ENCODE results near the gene CCR5.

CCR5 gene

GRCh38 chr3:46356909-46357308, 13.8 kb upstream of the CCR5 start:
- H3K27ac ChIP-seq (ENCODE audit: low read depth, low read length): no peak overlapping the region
- no peaks in the 10 kb centered on the region for H3K36me3 ChIP-seq (ENCODE audit: control insufficient read depth in 5 of 5, insufficient read depth in 5 of 5, low read length in 5 of 5)
- no peaks in the 10 kb centered on the region for H3K9me3 ChIP-seq (ENCODE audit: control insufficient read depth in 5 of 5, low read length in 5 of 5)
- peaks cover 0 to 12% (median 2%) of the 10 kb centered on the region in 5 donors for H3K27me3 ChIP-seq (ENCODE audit: control insufficient read depth in 5 of 5, insufficient read depth in 4 of 5, low read length in 5 of 5)
- H3K9ac ChIP-seq (ENCODE audit: low read length in 5 of 5): no peak overlapping the region
- H3K4me3 ChIP-seq (ENCODE audit: low read depth in 1 of 5, low read length in 5 of 5): no peak overlapping the region
- H3K4me1 ChIP-seq (ENCODE audit: control insufficient read depth in 5 of 5, insufficient read depth in 5 of 5, low read length in 5 of 5): peaks cover 0 to 26% (median 11%) of the 10 kb centered on the region in 5 donors

- H3K4me1 ChIP-seq (ENCODE audit: control insufficient read depth in 5 of 5, insufficient read depth in 5 of 5, low read length in 5 of 5): peaks cover 0 to 28% (median 11%) of the 10 kb centered on the region in 5 donors
- no peak overlapping the region for H3K9ac ChIP-seq (ENCODE audit: low read length in 5 of 5)
- peaks cover 0 to 12% (median 0%) of the 10 kb centered on the region in 5 donors for H3K27me3 ChIP-seq (ENCODE audit: control insufficient read depth in 5 of 5, insufficient read depth in 4 of 5, low read length in 5 of 5)
- H3K9me3 ChIP-seq (ENCODE audit: control insufficient read depth in 5 of 5, low read length in 5 of 5): no peaks in the 10 kb centered on the region
- H3K27ac ChIP-seq (ENCODE audit: low read depth, low read length): no peak overlapping the region
- no peak overlapping the region for H3K4me3 ChIP-seq (ENCODE audit: low read depth in 1 of 5, low read length in 5 of 5)
- no peaks in the 10 kb centered on the region for H3K36me3 ChIP-seq (ENCODE audit: control insufficient read depth in 5 of 5, insufficient read depth in 5 of 5, low read length in 5 of 5)
Observed at GRCh38 chr3:46358466-46358865, 12.3 kb upstream of the CCR5 start.

DNA sequence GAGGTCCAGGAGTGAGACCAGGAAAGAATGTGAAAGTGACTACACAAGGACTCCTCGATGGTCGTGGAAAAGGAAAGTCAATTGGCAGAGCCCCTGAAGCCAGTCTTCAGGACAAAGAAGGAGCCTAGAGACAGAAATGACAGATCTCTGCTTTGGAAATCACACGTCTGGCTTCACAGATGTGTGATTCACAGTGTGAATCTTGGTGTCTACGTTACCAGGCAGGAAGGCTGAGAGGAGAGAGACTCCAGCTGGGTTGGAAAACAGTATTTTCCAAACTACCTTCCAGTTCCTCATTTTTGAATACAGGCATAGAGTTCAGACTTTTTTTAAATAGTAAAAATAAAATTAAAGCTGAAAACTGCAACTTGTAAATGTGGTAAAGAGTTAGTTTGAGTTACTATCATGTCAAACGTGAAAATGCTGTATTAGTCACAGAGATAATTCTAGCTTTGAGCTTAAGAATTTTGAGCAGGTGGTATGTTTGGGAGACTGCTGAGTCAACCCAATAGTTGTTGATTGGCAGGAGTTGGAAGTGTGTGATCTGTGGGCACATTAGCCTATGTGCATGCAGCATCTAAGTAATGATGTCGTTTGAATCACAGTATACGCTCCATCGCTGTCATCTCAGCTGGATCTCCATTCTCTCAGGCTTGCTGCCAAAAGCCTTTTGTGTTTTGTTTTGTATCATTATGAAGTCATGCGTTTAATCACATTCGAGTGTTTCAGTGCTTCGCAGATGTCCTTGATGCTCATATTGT, 10.8 kb upstream of the CCR5 start:
- Histone ChIP-seq H3K27me3 (ENCODE audit: control insufficient read depth in 5 of 5, insufficient read depth in 4 of 5, low read length in 5 of 5) (peaks cover 0 to 7% (median 0%) of the 10 kb centered on the region in 5 donors), H3K4me1 (ENCODE audit: control insufficient read depth in 5 of 5, insufficient read depth in 5 of 5, low read length in 5 of 5) (peaks cover 0 to 28% (median 11%) of the 10 kb centered on the region in 5 donors), H3K27ac (ENCODE audit: low read depth, low read length) (no peak overlapping the region), H3K9me3 (ENCODE audit: control insufficient read depth in 5 of 5, low read length in 5 of 5) (no peaks in the 10 kb centered on the region), H3K36me3 (ENCODE audit: control insufficient read depth in 5 of 5, insufficient read depth in 5 of 5, low read length in 5 of 5) (no peaks in the 10 kb centered on the region), H3K4me3 (ENCODE audit: low read depth in 1 of 5, low read length in 5 of 5) (no peak overlapping the region), H3K9ac (ENCODE audit: low read length in 5 of 5) (no peak overlapping the region)

DNA sequence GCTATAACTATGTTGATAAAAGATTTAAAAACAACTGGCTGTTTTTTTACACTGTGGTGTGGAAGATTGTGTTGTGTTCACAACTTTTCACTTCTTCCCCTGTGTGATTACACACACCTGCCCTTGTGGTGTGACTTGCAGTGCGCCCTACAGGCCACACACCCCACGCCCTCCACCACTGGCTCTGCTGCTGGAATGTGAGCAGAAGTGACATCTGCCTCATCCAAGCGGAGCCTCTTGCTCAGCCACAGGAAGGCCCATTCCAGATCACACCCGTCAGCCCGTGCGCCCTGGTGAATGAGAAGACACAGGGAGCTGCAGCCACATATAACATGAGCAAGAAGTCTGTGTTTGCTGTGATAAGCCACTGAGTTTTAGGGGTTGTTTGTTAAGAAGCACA, 9.8 kb upstream of the CCR5 start:
- Histone ChIP-seq H3K27me3 (ENCODE audit: control insufficient read depth in 5 of 5, insufficient read depth in 4 of 5, low read length in 5 of 5) (peaks cover 0 to 5% (median 0%) of the 10 kb centered on the region in 5 donors), H3K9ac (ENCODE audit: low read length in 5 of 5) (no peak overlapping the region), H3K27ac (ENCODE audit: low read depth, low read length) (no peak overlapping the region), H3K4me3 (ENCODE audit: low read depth in 1 of 5, low read length in 5 of 5) (no peak overlapping the region), H3K36me3 (ENCODE audit: control insufficient read depth in 5 of 5, insufficient read depth in 5 of 5, low read length in 5 of 5) (no peaks in the 10 kb centered on the region), H3K4me1 (ENCODE audit: control insufficient read depth in 5 of 5, insufficient read depth in 5 of 5, low read length in 5 of 5) (peaks cover 0 to 28% (median 11%) of the 10 kb centered on the region in 5 donors), H3K9me3 (ENCODE audit: control insufficient read depth in 5 of 5, low read length in 5 of 5) (no peaks in the 10 kb centered on the region)

DNA sequence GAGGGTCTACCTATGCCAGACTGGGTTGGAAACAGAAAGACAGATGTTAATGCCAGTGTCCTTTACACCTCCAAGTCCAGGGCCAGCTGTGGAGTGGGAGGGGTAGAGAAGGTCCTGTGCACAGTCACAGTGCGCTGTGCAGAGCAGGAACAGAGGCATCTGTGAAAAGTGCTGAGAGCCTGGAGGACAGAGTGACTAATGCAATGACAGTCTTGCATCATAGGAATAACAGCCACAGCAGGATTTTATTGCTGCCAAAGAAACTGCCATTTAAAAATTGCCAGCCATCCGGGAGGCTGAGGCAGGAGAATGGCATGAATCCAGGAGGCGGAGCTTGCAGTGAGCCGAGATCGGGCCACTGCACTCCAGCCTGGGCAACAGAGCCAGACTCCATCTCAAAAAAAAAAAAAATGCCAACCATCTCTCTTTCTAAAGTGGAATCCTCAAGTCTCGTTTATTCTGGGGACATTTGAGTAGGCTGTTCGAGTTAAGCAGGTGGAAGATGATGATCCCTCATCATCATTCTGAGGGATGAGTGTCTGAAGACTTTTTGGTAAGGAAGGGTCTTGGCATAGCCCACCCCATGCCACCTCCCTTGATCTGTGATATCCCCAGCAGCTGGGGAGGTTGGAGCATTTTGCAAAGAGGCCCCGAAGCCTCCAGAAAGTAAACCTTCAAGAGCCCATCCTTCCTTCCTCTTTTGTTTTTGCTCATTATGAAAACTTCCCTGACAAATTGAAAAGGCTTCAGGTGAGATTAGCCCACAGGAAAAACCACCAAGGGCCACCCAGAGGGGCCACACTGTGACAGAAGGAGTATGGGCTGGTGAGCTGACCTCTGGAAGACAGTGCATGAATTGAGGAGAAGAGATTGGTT, 9.1 kb upstream of the CCR5 start:
- H3K9me3 ChIP-seq (ENCODE audit: control insufficient read depth in 5 of 5, low read length in 5 of 5): no peaks in the 10 kb centered on the region
- H3K27ac ChIP-seq (ENCODE audit: low read depth, low read length): no peak overlapping the region
- peaks cover 0 to 28% (median 11%) of the 10 kb centered on the region in 5 donors for H3K4me1 ChIP-seq (ENCODE audit: control insufficient read depth in 5 of 5, insufficient read depth in 5 of 5, low read length in 5 of 5)

DNA sequence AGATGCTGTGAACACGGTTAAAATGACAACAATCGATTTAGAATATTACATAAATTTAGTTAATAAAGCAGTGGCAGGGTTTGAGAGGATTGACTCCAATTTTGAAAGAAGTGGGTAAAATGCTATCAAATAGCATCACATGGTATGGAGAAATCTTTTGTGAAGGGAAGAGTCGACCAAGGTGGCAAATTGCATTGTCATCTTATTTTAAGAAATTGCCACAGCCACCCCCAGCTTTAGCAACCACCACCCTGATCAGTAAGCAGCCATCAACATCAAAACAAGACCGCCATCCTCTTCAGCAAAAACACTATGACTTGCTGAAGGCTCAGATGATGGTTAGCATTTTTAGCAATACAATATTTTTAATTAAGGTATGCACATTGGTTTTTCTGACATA, 5.7 kb upstream of the CCR5 start:
- Histone ChIP-seq H3K4me3 (ENCODE audit: low read depth in 1 of 5, low read length in 5 of 5) (no peak overlapping the region), H3K36me3 (ENCODE audit: control insufficient read depth in 5 of 5, insufficient read depth in 5 of 5, low read length in 5 of 5) (no peaks in the 10 kb centered on the region), H3K27me3 (ENCODE audit: control insufficient read depth in 5 of 5, insufficient read depth in 4 of 5, low read length in 5 of 5) (peaks cover 0 to 3% (median 0%) of the 10 kb centered on the region in 5 donors), H3K9ac (ENCODE audit: low read length in 5 of 5) (no peak overlapping the region), H3K9me3 (ENCODE audit: control insufficient read depth in 5 of 5, low read length in 5 of 5) (no peaks in the 10 kb centered on the region), H3K27ac (ENCODE audit: low read depth, low read length) (no peak overlapping the region), H3K4me1 (ENCODE audit: control insufficient read depth in 5 of 5, insufficient read depth in 5 of 5, low read length in 5 of 5) (peaks cover 0 to 24% (median 13%) of the 10 kb centered on the region in 5 donors)

More for the DNA sequence above, 9.1 kb upstream of the CCR5 start:
- no peak overlapping the region for H3K4me3 ChIP-seq (ENCODE audit: low read depth in 1 of 5, low read length in 5 of 5)
- peaks cover 0 to 3% (median 0%) of the 10 kb centered on the region in 5 donors for H3K27me3 ChIP-seq (ENCODE audit: control insufficient read depth in 5 of 5, insufficient read depth in 4 of 5, low read length in 5 of 5)
- H3K36me3 ChIP-seq (ENCODE audit: control insufficient read depth in 5 of 5, insufficient read depth in 5 of 5, low read length in 5 of 5): no peaks in the 10 kb centered on the region
- no peak overlapping the region for H3K9ac ChIP-seq (ENCODE audit: low read length in 5 of 5)

DNA sequence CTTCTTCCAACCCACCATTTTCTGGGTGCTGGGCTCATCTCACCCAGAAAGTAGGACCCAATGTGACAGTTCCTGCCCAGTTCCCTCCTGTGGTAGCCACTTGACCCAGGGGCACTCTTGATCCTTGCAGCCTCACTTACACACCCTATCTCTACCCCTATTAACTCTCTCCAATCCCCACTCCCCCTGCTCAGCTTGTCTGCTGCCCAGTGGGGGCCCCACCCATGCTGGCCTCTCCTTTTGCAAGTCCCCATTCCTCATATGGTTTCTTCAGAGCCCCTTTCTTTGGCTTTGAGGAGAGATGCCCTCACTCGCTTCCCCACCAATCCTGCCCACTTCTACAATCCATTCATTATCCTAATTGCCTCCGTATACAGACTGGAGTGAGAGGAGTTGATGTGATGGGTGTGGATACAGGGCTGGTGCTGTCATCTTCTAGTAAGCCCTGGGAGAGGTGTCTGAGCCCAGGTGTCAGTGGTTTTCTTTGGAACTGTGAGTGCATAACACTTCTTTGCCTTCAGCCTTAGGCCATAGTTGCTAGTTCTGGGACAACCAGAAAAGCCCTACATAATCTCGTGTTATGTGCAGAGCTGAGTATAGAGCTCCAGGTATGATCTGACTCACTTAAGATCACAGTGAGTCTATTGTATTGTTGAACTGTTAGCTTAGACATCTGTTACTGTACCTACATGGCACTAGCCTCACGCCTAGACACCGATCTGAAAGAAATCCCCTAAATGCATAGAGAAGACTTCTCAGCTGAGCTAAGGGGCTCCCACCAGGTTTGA, 4.8 kb upstream of the CCR5 start:
- Histone ChIP-seq H3K27me3 (ENCODE audit: control insufficient read depth in 5 of 5, insufficient read depth in 4 of 5, low read length in 5 of 5) (peaks cover 0 to 3% (median 0%) of the 10 kb centered on the region in 5 donors), H3K27ac (ENCODE audit: low read depth, low read length) (no peak overlapping the region), H3K36me3 (ENCODE audit: control insufficient read depth in 5 of 5, insufficient read depth in 5 of 5, low read length in 5 of 5) (no peaks in the 10 kb centered on the region), H3K9ac (ENCODE audit: low read length in 5 of 5) (no peak overlapping the region), H3K4me3 (ENCODE audit: low read depth in 1 of 5, low read length in 5 of 5) (no peak overlapping the region), H3K9me3 (ENCODE audit: control insufficient read depth in 5 of 5, low read length in 5 of 5) (no peaks in the 10 kb centered on the region), H3K4me1 (ENCODE audit: control insufficient read depth in 5 of 5, insufficient read depth in 5 of 5, low read length in 5 of 5) (peaks cover 0 to 17% (median 6%) of the 10 kb centered on the region in 5 donors)

DNA sequence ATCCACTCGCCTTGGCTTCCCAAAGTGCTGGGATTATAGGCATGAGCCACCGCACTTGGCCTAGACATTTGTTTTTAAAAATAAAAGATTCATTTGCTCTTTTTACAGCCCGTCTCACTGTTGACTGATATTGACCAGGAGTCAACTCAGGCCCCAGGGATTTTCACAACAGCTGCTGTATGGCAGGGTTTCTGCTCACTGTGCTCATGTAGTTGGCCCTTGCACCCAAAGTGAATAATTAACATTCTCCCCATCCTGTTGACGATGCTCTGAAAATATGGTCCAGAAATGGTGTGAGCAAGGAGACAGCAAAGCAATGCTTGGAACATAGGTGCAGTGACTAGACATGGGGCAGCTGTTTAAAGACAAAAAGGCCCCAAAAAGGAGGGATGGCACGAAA, 2.9 kb upstream of the CCR5 start:
- Histone ChIP-seq H3K4me1 (ENCODE audit: control insufficient read depth in 5 of 5, insufficient read depth in 5 of 5, low read length in 5 of 5) (peaks cover 0 to 6% (median 0%) of the 10 kb centered on the region in 5 donors), H3K27ac (ENCODE audit: low read depth, low read length) (no peak overlapping the region), H3K9me3 (ENCODE audit: control insufficient read depth in 5 of 5, low read length in 5 of 5) (no peaks in the 10 kb centered on the region), H3K36me3 (ENCODE audit: control insufficient read depth in 5 of 5, insufficient read depth in 5 of 5, low read length in 5 of 5) (no peaks in the 10 kb centered on the region), H3K27me3 (ENCODE audit: control insufficient read depth in 5 of 5, insufficient read depth in 4 of 5, low read length in 5 of 5) (peaks cover 0 to 3% (median 0%) of the 10 kb centered on the region in 5 donors), H3K4me3 (ENCODE audit: low read depth in 1 of 5, low read length in 5 of 5) (no peak overlapping the region), H3K9ac (ENCODE audit: low read length in 5 of 5) (no peak overlapping the region)

DNA sequence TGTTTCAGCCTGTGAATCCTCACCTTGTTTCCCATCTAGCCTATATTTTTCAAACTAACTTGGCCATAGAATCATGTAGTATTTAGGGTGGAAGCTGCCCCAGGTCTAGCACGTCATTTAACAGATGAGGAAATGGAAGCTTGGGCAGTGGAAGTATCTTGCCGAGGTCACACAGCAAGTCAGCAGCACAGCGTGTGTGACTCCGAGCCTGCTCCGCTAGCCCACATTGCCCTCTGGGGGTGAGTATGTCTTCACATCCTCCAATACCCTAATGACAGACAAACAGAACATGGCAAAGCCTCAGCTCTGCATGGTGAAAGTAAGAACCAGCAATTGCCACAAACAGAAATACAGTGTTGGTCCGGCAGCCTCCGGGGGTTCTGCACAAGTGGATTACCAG, 2.2 kb upstream of the CCR5 start:
- no peaks in the 10 kb centered on the region for H3K9me3 ChIP-seq (ENCODE audit: control insufficient read depth in 5 of 5, low read length in 5 of 5)
- peaks cover 0 to 6% (median 0%) of the 10 kb centered on the region in 5 donors for H3K4me1 ChIP-seq (ENCODE audit: control insufficient read depth in 5 of 5, insufficient read depth in 5 of 5, low read length in 5 of 5)
- H3K27ac ChIP-seq (ENCODE audit: low read depth, low read length): no peak overlapping the region
- H3K4me3 ChIP-seq (ENCODE audit: low read depth in 1 of 5, low read length in 5 of 5): no peak overlapping the region
- H3K9ac ChIP-seq (ENCODE audit: low read length in 5 of 5): no peak overlapping the region
- no peaks in the 10 kb centered on the region for H3K36me3 ChIP-seq (ENCODE audit: control insufficient read depth in 5 of 5, insufficient read depth in 5 of 5, low read length in 5 of 5)
- H3K27me3 ChIP-seq (ENCODE audit: control insufficient read depth in 5 of 5, insufficient read depth in 4 of 5, low read length in 5 of 5): peaks cover 0 to 4% (median 0%) of the 10 kb centered on the region in 5 donors
